H1 (cell line): ENCODE data around the gene RNASET2. TPM values are rescaled to one million over a fixed set of nuclear protein-coding genes. Genes with fewer than 3 reads are reported as not detected.

ENCODE experiments used
- CTCF ChIA-PET: fragments of 300-600 bp; sonication (Branson Sonifier 250); formaldehyde crosslinking; loops from one replicate; lab custom pipeline; 2021; ENCODE audit not compliant: partially characterized antibody; lab: Charles Lee
- POLR2A ChIA-PET: fragments of 300-600 bp; sonication (Branson Sonifier 250); formaldehyde crosslinking; loops from one replicate; lab custom pipeline; 2021; ENCODE audit warnings: inconsistent platforms; ENCODE audit not compliant: partially characterized antibody; lab: Charles Lee
- DNase-seq, 2 experiments: peaks; one replicate each; pipeline versions ENCODE4 v3.0.0 to v3.0.0-alpha.2; 2010 to 2022; ENCODE audit warnings: low spot score in 2 of 2, low read depth in 1 of 2, mixed read lengths in 1 of 2
- FAIRE-seq: peaks from 2 replicates; lab custom pipeline; 2011; peaks lifted over from hg19 to GRCh38; lab: Jason Lieb, UNC
- H2AFZ ChIP-seq: 2 replicates; pipeline ENCODE4 v1.8.1; 2012; ENCODE audit warnings: low read length, inconsistent platforms
- H2AK5ac ChIP-seq: 2 replicates; pipeline ENCODE4 v1.6.1; 2013; ENCODE audit warnings: low read depth, low read length
- H2BK120ac ChIP-seq: replicated peaks from 2 replicates; pipeline ENCODE3; 2013; ENCODE audit warnings: low read depth, low read length, inconsistent platforms
- H2BK12ac ChIP-seq: 2 replicates; pipeline ENCODE4 v1.6.1; 2013; ENCODE audit warnings: low read depth, low read length
- H2BK15ac ChIP-seq: 2 replicates; pipeline ENCODE4 v1.6.1; 2013; ENCODE audit warnings: low read length
- H2BK20ac ChIP-seq: 2 replicates; pipeline ENCODE4 v1.6.1; 2013; ENCODE audit warnings: low read length
- H2BK5ac ChIP-seq: 2 replicates; pipeline ENCODE4 v1.6.1; 2013; ENCODE audit warnings: low read depth, low read length
- H3K14ac ChIP-seq: 2 replicates; pipeline ENCODE4 v1.6.1; 2013; ENCODE audit warnings: inconsistent platforms; ENCODE audit not compliant: insufficient read length
- H3K18ac ChIP-seq: 2 replicates; pipeline ENCODE4 v1.6.1; 2013; ENCODE audit warnings: low read length; ENCODE audit errors: extremely low read depth
- H3K23ac ChIP-seq: 2 replicates; pipeline ENCODE4 v1.6.1; 2013; ENCODE audit warnings: inconsistent platforms; ENCODE audit not compliant: insufficient read length
- H3K23me2 ChIP-seq: 2 replicates; pipeline ENCODE4 v1.6.1; 2013; ENCODE audit warnings: low read depth, low read length
- H3K27ac ChIP-seq: 2 replicates; pipeline ENCODE4 v1.6.1; 2011; ENCODE audit warnings: low read depth, low read length, inconsistent platforms
- H3K27me3 ChIP-seq, 4 experiments: replicated peaks in 1 of 4; 1 replicate in 1 of 4; 2 replicates in 3 of 4; pipeline versions ENCODE4 v1.6.1 to v1.8.1; 2011 to 2013; ENCODE audit warnings: low read length in 3 of 4, mild to moderate bottlenecking in 3 of 4, inconsistent platforms in 2 of 4, mixed read lengths in 2 of 4, moderate library complexity in 1 of 4; ENCODE audit not compliant: control insufficient read depth in 3 of 4, insufficient read depth in 3 of 4; ENCODE audit errors: extremely low read depth in 1 of 4
- H3K36me3 ChIP-seq, 4 experiments: 2 replicates each; pipeline versions ENCODE4 v1.6.1 to v1.8.1; 2011 to 2013; ENCODE audit warnings: mild to moderate bottlenecking in 4 of 4, low read length in 3 of 4, moderate library complexity in 2 of 4, control low read depth in 1 of 4, inconsistent platforms in 1 of 4; ENCODE audit not compliant: insufficient read depth in 4 of 4, control insufficient read depth in 2 of 4
- H3K4ac ChIP-seq: replicated peaks from 2 replicates; pipeline ENCODE3; 2013; ENCODE audit warnings: low read length, low read depth, mixed read lengths, inconsistent platforms; ENCODE audit not compliant: insufficient read length
- H3K4me1 ChIP-seq, 4 experiments: replicated peaks in 1 of 4; 1 replicate in 1 of 4; 2 replicates in 3 of 4; pipeline versions ENCODE4 v1.6.1 to v1.8.1; 2011 to 2013; ENCODE audit warnings: low read length in 3 of 4, inconsistent platforms in 2 of 4, mixed read lengths in 1 of 4; ENCODE audit not compliant: insufficient read depth in 4 of 4, control insufficient read depth in 3 of 4
- H3K4me2 ChIP-seq, 2 experiments: 2 replicates each; pipeline versions ENCODE4 v1.6.1 to v1.8.1; 2011 to 2013; ENCODE audit warnings: low read depth in 2 of 2, low read length in 2 of 2, control low read depth in 1 of 2, inconsistent platforms in 1 of 2, mild to moderate bottlenecking in 1 of 2; ENCODE audit not compliant: insufficient read depth in 1 of 2
- H3K4me3 ChIP-seq, 4 experiments: fragments of 200-600, 300-600 bp in 1 of 4; sonication (generic), shearing (Covaris generic), sonication (Bioruptor Twin) in 1 of 4; 2 replicates each; pipeline versions ENCODE4 v1.5.1 to v1.8.1; 2011 to 2016; ENCODE audit warnings: low read length in 4 of 4, low read depth in 3 of 4, control low read depth in 2 of 4, inconsistent platforms in 2 of 4, mild to moderate bottlenecking in 2 of 4, mixed read lengths in 1 of 4, moderate library complexity in 1 of 4; ENCODE audit not compliant: insufficient read depth in 2 of 4; ENCODE audit errors: extremely low read depth in 1 of 4
- H3K56ac ChIP-seq: replicated peaks from 2 replicates; pipeline ENCODE3; 2013; ENCODE audit warnings: low read depth, mild to moderate bottlenecking, mixed read lengths, low read length, inconsistent platforms; ENCODE audit not compliant: insufficient read length
- H3K79me1 ChIP-seq: 2 replicates; pipeline ENCODE4 v1.6.1; 2013; ENCODE audit warnings: low read depth, low read length, control low read depth
- H3K79me2 ChIP-seq, 2 experiments: 2 replicates each; pipeline versions ENCODE4 v1.6.1 to v1.8.1; 2012 to 2013; ENCODE audit warnings: low read length in 2 of 2, mild to moderate bottlenecking in 2 of 2, inconsistent platforms in 1 of 2; ENCODE audit not compliant: insufficient read depth in 2 of 2, control insufficient read depth in 1 of 2
- H3K9ac ChIP-seq, 4 experiments: replicated peaks in 1 of 4; 1 replicate in 1 of 4; 2 replicates in 3 of 4; pipeline versions ENCODE4 v1.6.1 to v1.8.1; 2011 to 2013; ENCODE audit warnings: low read depth in 3 of 4, low read length in 3 of 4, control low read depth in 2 of 4, mild to moderate bottlenecking in 2 of 4, moderate library complexity in 2 of 4, inconsistent platforms in 1 of 4; ENCODE audit errors: extremely low read depth in 1 of 4
- H3K9me3 ChIP-seq, 2 experiments: 2 replicates each; pipeline versions ENCODE4 v1.6.1 to v1.8.1; 2012 to 2013; ENCODE audit warnings: mild to moderate bottlenecking in 2 of 2, moderate library complexity in 2 of 2, control low read depth in 1 of 2, inconsistent platforms in 1 of 2, low read depth in 1 of 2, low read length in 1 of 2, mixed read lengths in 1 of 2; ENCODE audit not compliant: insufficient read depth in 2 of 2
- H4K20me1 ChIP-seq, 2 experiments: replicated peaks in 1 of 2; 2 replicates each; pipeline versions ENCODE3 to v1.8.1; 2011 to 2013; ENCODE audit warnings: inconsistent platforms in 2 of 2, low read length in 2 of 2, mild to moderate bottlenecking in 1 of 2; ENCODE audit not compliant: insufficient read depth in 2 of 2, control insufficient read depth in 1 of 2
- H4K5ac ChIP-seq: 2 replicates; pipeline ENCODE4 v1.6.1; 2013; ENCODE audit warnings: low read length, low read depth, mixed read lengths, inconsistent platforms; ENCODE audit not compliant: insufficient read length
- H4K8ac ChIP-seq: 2 replicates; pipeline ENCODE4 v1.8.0; 2013; ENCODE audit warnings: mild to moderate bottlenecking, moderate library complexity, low read length, inconsistent platforms; ENCODE audit not compliant: insufficient read depth; ENCODE audit errors: extremely low read depth
- H4K91ac ChIP-seq: replicated peaks from 2 replicates; pipeline ENCODE3; 2013; ENCODE audit warnings: low read length, mixed read lengths, inconsistent platforms; ENCODE audit not compliant: insufficient read length
- JUN ChIP-seq: IDR thresholded peaks from 2 replicates; pipeline ENCODE4 v1.6.1; 2011; ENCODE audit warnings: low read depth, mild to moderate bottlenecking, improper control_type of control experiment, low read length
- SIRT6 ChIP-seq: IDR thresholded peaks from one replicate; pipeline ENCODE4 v1.7.1; 2012; ENCODE audit warnings: low read length, inconsistent platforms
- WGBS, 2 experiments: shearing (Covaris generic) in 1 of 2; methylation state at CpG; one replicate each; pipeline versions ENCODE4 v1.1.6 to v1.1.7; 2013 to 2015; ENCODE audit warnings: low lambda C conversion rate in 2 of 2, mixed read lengths in 2 of 2, inconsistent platforms in 1 of 2, low coverage in 1 of 2, missing lambda C conversion rate in 1 of 2; ENCODE audit not compliant: insufficient replicate concordance in 2 of 2, insufficient coverage in 1 of 2, insufficient read length in 1 of 2; ENCODE audit errors: extremely low coverage in 1 of 2, missing lambda C conversion rate in 1 of 2; 5-methylcytosine and 5-hydroxymethylcytosine counted together
- polyA plus RNA-seq, 7 experiments: library from polyadenylated mRNA; depleted of rRNA in 3 of 7; stranded (reverse) in 5 of 7; unstranded in 2 of 7; fragments of >200 nt in 5 of 7; fragments of 200-250 nt in 2 of 7; gene quantifications; 1 replicate in 5 of 7; 2 replicates in 1 of 7; 4 replicates in 1 of 7; pipeline versions ENCODE4 v1.2.1 to v1.2.3, GENCODE V29; 2011 to 2013; ENCODE audit warnings: missing spikeins in 2 of 7, mixed read lengths in 2 of 7
- total RNA-seq: library from RNA; stranded (reverse); fragmentation: NEBNext Ultra II Directional; extraction: Animal tissue kit (Norgen Biotek cat#: 25700); gene quantifications from 2 replicates; pipeline ENCODE4 v1.2.1, GENCODE V29; 2021
- TF ChIP-seq, protein P1 (sequence below), 3 experiments: IDR thresholded peaks; 1 replicate in 2 of 3; 2 replicates in 1 of 3; pipeline versions ENCODE4 v1.5.1 to v1.6.1; 2011; ENCODE audit warnings: low read length in 3 of 3, mild to moderate bottlenecking in 3 of 3, inconsistent platforms in 2 of 3, low read depth in 1 of 3, moderate library complexity in 1 of 3; ENCODE audit not compliant: insufficient read depth in 1 of 3; ENCODE audit errors: control extremely low read depth in 1 of 3

Gene RNASET2
- total and polyA plus RNA-seq, 2 of the 8 experiments (the other 6 are each of a cell fraction or from before 2014, with no cell fraction given) = 15.7 to 22.9 TPM

GRCh38 chr6:166939894-166940293, 16.5 kb downstream of the RNASET2 start:
- no peak overlapping the region for H3K56ac ChIP-seq
- TF ChIP-seq, protein P1, sequence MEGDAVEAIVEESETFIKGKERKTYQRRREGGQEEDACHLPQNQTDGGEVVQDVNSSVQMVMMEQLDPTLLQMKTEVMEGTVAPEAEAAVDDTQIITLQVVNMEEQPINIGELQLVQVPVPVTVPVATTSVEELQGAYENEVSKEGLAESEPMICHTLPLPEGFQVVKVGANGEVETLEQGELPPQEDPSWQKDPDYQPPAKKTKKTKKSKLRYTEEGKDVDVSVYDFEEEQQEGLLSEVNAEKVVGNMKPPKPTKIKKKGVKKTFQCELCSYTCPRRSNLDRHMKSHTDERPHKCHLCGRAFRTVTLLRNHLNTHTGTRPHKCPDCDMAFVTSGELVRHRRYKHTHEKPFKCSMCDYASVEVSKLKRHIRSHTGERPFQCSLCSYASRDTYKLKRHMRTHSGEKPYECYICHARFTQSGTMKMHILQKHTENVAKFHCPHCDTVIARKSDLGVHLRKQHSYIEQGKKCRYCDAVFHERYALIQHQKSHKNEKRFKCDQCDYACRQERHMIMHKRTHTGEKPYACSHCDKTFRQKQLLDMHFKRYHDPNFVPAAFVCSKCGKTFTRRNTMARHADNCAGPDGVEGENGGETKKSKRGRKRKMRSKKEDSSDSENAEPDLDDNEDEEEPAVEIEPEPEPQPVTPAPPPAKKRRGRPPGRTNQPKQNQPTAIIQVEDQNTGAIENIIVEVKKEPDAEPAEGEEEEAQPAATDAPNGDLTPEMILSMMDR (IDR thresholded peaks at IDR 0.05; ENCODE audit: control extremely low read depth in 1 of 3, insufficient read depth in 1 of 3, low read depth in 1 of 3, low read length in 3 of 3) = no peak
- TF ChIP-seq SIRT6 (no peak), JUN (no peak)
- H3K23ac ChIP-seq = no peak overlapping the region
- 93% methylated on average over 7 of the region's 7 CpGs; no CpG with 5 or more reads in 1 of the 2 experiments for WGBS, 2 experiments
- no peak overlapping the region for H3K4me2 ChIP-seq
- H3K4ac ChIP-seq = no peak overlapping the region
- DNase-seq = no peak
- no peak overlapping the region for H4K91ac ChIP-seq
- no peaks in the 10 kb centered on the region for H3K79me2 ChIP-seq
- H3K9ac ChIP-seq = no peak overlapping the region
- no peak overlapping the region for H3K14ac ChIP-seq
- H2BK20ac ChIP-seq = no peak overlapping the region
- H2BK5ac ChIP-seq = no peak overlapping the region
- H4K8ac ChIP-seq = no peak overlapping the region
- no peak overlapping the region for H3K4me3 ChIP-seq
- no peak overlapping the region for H2AFZ ChIP-seq
- H2AK5ac ChIP-seq = no peak overlapping the region
- no peak for FAIRE-seq
- no peaks in the 10 kb centered on the region for H3K27me3 ChIP-seq
- H2BK15ac ChIP-seq = no peak overlapping the region
- H3K4me1 ChIP-seq = peaks cover 0 to 3% (median 1%) of the 10 kb centered on the region in 4 experiments; a peak in 2 of 7 replicates
- H4K5ac ChIP-seq = no peak overlapping the region
- no peaks in the 10 kb centered on the region for H3K9me3 ChIP-seq
- H3K36me3 ChIP-seq = peaks cover 0 to 10% (median 0%) of the 10 kb centered on the region in 4 experiments; a peak in 2 of 8 replicates
- CTCF ChIA-PET = interaction anchor here (0.6 to 1.6 kb wide), 4 partner anchors 11 to 659 kb away, joined by 3 to 6 read pairs (median 4); no protein-coding TSS in a partner anchor
- no peak overlapping the region for H2BK120ac ChIP-seq
- H4K20me1 ChIP-seq = no peaks in the 10 kb centered on the region
- no peak overlapping the region for H3K18ac ChIP-seq
- H3K27ac ChIP-seq = no peak overlapping the region
- no peaks in the 10 kb centered on the region for H3K23me2 ChIP-seq
- H2BK12ac ChIP-seq = no peak overlapping the region
- no peaks in the 10 kb centered on the region for H3K79me1 ChIP-seq
- POLR2A ChIA-PET = interaction anchor here (0.6 kb wide), 1 partner anchor 64 kb away, joined by 4 read pairs; no protein-coding TSS in a partner anchor
